ENCODE results near the gene CHPF2.

The CHPF2 gene

GRCh38 chr7:151205730-151206129, 26.6 kb upstream of the CHPF2 start:
- DNase-seq: no peak

- no peak for DNase-seq
These were observed 25.4 kb upstream of the CHPF2 start for GRCh38 chr7:151206914-151207313.

GRCh38 chr7:151207315-151207714, 25.0 kb upstream of the CHPF2 start:
- DNase-seq: no peak

- DNase-seq: no peak
These were observed 24.5 kb upstream of the CHPF2 start for GRCh38 chr7:151207804-151208203.

GRCh38 chr7:151208253-151208862, 23.9 kb upstream of the CHPF2 start:
- DNase-seq: no peak

- no peak for DNase-seq
These were observed 22.7 kb upstream of the CHPF2 start for GRCh38 chr7:151209588-151209987.

GRCh38 chr7:151210087-151210854, 22.0 kb upstream of the CHPF2 start, which contains the start of gene H2BK1:
Gene H2BK1 (minus strand): TSS chr7:151210488. CDS start chr7:151210318, 170 bp downstream.
- DNase-seq: no peak

GRCh38 chr7:151211155-151211772, 21.0 kb upstream of the CHPF2 start:
- no peak for DNase-seq

GRCh38 chr7:151212626-151213025, 19.7 kb upstream of the CHPF2 start:
- no peak for DNase-seq

GRCh38 chr7:151213826-151214225, 18.5 kb upstream of the CHPF2 start:
- DNase-seq: no peak

GRCh38 chr7:151215396-151215795, 16.9 kb upstream of the CHPF2 start:
- DNase-seq: no peak

- DNase-seq: no peak
These were observed 14.1 kb upstream of the CHPF2 start for GRCh38 chr7:151218170-151218569.

GRCh38 chr7:151223728-151224127, 8.6 kb upstream of the CHPF2 start:
- DNase-seq: no peak

- DNase-seq: no peak
These were observed 6.3 kb upstream of the CHPF2 start for GRCh38 chr7:151225948-151226510.

- DNase-seq: no peak
These were observed 5.8 kb upstream of the CHPF2 start for GRCh38 chr7:151226560-151226874.

GRCh38 chr7:151226875-151227782, 5.2 kb upstream of the CHPF2 start, which contains the start of gene ABCF2:
Gene ABCF2 (minus strand): TSS chr7:151227205. CDS start chr7:151226458, 747 bp downstream.
- peak; percentile 90 to 100 (median 98) for DNase-seq

- DNase-seq: no peak
These were observed 4.0 kb upstream of the CHPF2 start for GRCh38 chr7:151228024-151228866.

- no peak for DNase-seq
These were observed 3.0 kb upstream of the CHPF2 start for GRCh38 chr7:151229249-151229648.

GRCh38 chr7:151231080-151231479, 1.2 kb upstream of the CHPF2 start:
- no peak for DNase-seq
